ENCODE data around the gene SLC66A2.

DNA sequence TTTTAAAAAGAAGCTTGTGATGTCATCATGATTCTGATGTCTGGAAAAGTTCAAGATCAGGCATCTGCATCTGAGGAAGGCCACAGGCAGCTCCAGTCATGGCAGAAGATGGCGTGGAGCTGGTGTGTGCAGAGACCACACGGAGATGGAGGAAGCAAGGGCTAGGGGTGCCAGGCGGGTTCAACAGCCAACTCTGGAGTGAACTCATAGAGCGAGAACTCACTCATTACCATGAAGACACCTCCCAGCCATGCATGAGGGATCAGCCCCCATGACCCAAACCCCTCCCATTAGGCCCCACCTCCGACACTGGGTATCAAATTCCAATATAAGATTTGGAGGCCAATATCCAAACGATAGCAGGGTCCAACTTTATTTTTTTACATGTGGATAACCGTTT, 92.1 kb downstream of the SLC66A2 start:
- TF ChIP-seq GATA2 (IDR thresholded peaks at IDR 0.05; ENCODE audit: low read depth, low read length) (no peak), GATA3 (IDR thresholded peaks at IDR 0.05; ENCODE audit: low read depth, low read length) (no peak)
